Progenitor cell of endocrine pancreas (in vitro differentiated cells): ENCODE results near the gene COMT. TPM values are rescaled to one million over a fixed set of nuclear protein-coding genes. Genes with fewer than 3 reads are reported as not detected.

Experiments used
- DNase-seq: peaks from one replicate; pipeline ENCODE4 v3.0.0; 2021; ENCODE audit warnings: low spot score; ENCODE audit not compliant: unreplicated experiment
- H3K27ac Mint-ChIP-seq: 2 replicates; pipeline ENCODE4 v1.8.0; 2021; ENCODE audit warnings: mild to moderate bottlenecking, moderate library complexity, mixed read lengths
- H3K27me3 Mint-ChIP-seq: 2 replicates; pipeline ENCODE4 v1.8.0; 2021; ENCODE audit warnings: mixed read lengths
- H3K36me3 Mint-ChIP-seq: 2 replicates; pipeline ENCODE4 v1.8.0; 2022; ENCODE audit warnings: mixed read lengths; ENCODE audit not compliant: insufficient read depth
- H3K4me1 Mint-ChIP-seq: 2 replicates; pipeline ENCODE4 v1.8.0; 2021; ENCODE audit warnings: low read depth, mixed read lengths
- H3K4me3 Mint-ChIP-seq: 2 replicates; pipeline ENCODE4 v1.8.0; 2021; ENCODE audit warnings: low read depth, mild to moderate bottlenecking, moderate library complexity, mixed read lengths
- H3K9me3 Mint-ChIP-seq: 2 replicates; pipeline ENCODE4 v1.8.0; 2021; ENCODE audit warnings: low read depth, mixed read lengths
- CTCF ChIP-seq: fragments of 200-600 bp; sonication (generic); IDR thresholded peaks from one replicate; pipeline ENCODE4 v1.5.0; 2021; ENCODE audit warnings: antibody characterized with exemption, mild to moderate bottlenecking; ENCODE audit not compliant: unreplicated experiment
- total RNA-seq: library from RNA; stranded (reverse); gene quantifications from 2 replicates; pipeline ENCODE4 v1.2.1, GENCODE V29; 2021

Gene COMT
- total RNA-seq, 1 donor from 2014 or later: 48.7 TPM

GRCh38 chr22:19970479-19971275 is 29.1 kb downstream of the COMT start:
- H3K9me3 Mint-ChIP-seq: no peaks in the 10 kb centered on the region
- peak; percentile 78 for DNase-seq
- peak; percentile 96 for TF ChIP-seq CTCF
- no peaks in the 10 kb centered on the region for H3K27me3 Mint-ChIP-seq
- H3K4me1 Mint-ChIP-seq: peaks cover 11% of the 10 kb centered on the region
- no peak overlapping the region for H3K4me3 Mint-ChIP-seq
- H3K36me3 Mint-ChIP-seq: peaks cover 18% of the 10 kb centered on the region
- no peak overlapping the region for H3K27ac Mint-ChIP-seq

GRCh38 chr22:19971276-19972124 is 29.9 kb downstream of the COMT start:
- TF ChIP-seq CTCF: no peak
- peaks cover 9% of the 10 kb centered on the region for H3K4me1 Mint-ChIP-seq
- H3K27ac Mint-ChIP-seq: no peak overlapping the region
- no peak for DNase-seq
- no peaks in the 10 kb centered on the region for H3K9me3 Mint-ChIP-seq
- H3K27me3 Mint-ChIP-seq: no peaks in the 10 kb centered on the region
- no peak overlapping the region for H3K4me3 Mint-ChIP-seq
- H3K36me3 Mint-ChIP-seq: peaks cover 18% of the 10 kb centered on the region

GRCh38 chr22:19972251-19972650 is 30.7 kb downstream of the COMT start:
- no peaks in the 10 kb centered on the region for H3K9me3 Mint-ChIP-seq
- no peak overlapping the region for H3K27ac Mint-ChIP-seq
- no peak for TF ChIP-seq CTCF
- peaks cover 5% of the 10 kb centered on the region for H3K4me1 Mint-ChIP-seq
- H3K36me3 Mint-ChIP-seq: peaks cover 14% of the 10 kb centered on the region
- DNase-seq: no peak
- H3K4me3 Mint-ChIP-seq: no peak overlapping the region
- no peaks in the 10 kb centered on the region for H3K27me3 Mint-ChIP-seq

GRCh38 chr22:19972652-19973550 is 31.3 kb downstream of the COMT start:
- H3K4me3 Mint-ChIP-seq: no peak overlapping the region

More at GRCh38 chr22:19972652-19973550, 31.3 kb downstream of the COMT start:
- Mint-ChIP-seq H3K4me1 (peaks cover 3% of the 10 kb centered on the region), H3K27ac (no peak overlapping the region), H3K9me3 (no peaks in the 10 kb centered on the region), H3K27me3 (no peaks in the 10 kb centered on the region), H3K36me3 (peaks cover 14% of the 10 kb centered on the region)
- DNase-seq: no peak
- TF ChIP-seq CTCF: no peak
